Measurements from ENCODE around the gene NXN. TPM values are rescaled to one million over a fixed set of nuclear protein-coding genes. Genes with fewer than 3 reads are reported as not detected.

The NXN gene
- polyA plus RNA-seq, 3 donors = 14.9 to 23.9 (median 15.9) TPM

Other genes with a start within 250 kb of the NXN start
- gene TLCD3A, start 247.2 kb downstream of the NXN start, polyA plus RNA-seq = 10 to 100 TPM in 1 of 3 donors, 1 to 10 TPM in 2; 3.4 to 10.0 (median 3.8) TPM
- 10 to 100 TPM in 1 of 3 donors, 1 to 10 TPM in 2; 6.5 to 10.4 (median 6.6) TPM for gene GEMIN4, start 227.5 kb downstream of the NXN start, polyA plus RNA-seq
- 10 to 100 TPM; 22.4 to 33.0 (median 27.0) TPM for gene GLOD4, start 197.5 kb downstream of the NXN start, polyA plus RNA-seq
- gene MRM3, start 197.4 kb downstream of the NXN start, polyA plus RNA-seq = 10 to 100 TPM in 2 of 3 donors, 1 to 10 TPM in 1; 7.4 to 26.4 (median 17.0) TPM
- gene TIMM22, start 17.4 kb upstream of the NXN start, polyA plus RNA-seq = 1 to 10 TPM; 5.5 to 9.0 (median 8.0) TPM
- gene ABR, start 200.2 kb upstream of the NXN start, polyA plus RNA-seq = 10 to 100 TPM; 14.7 to 62.4 (median 36.4) TPM